Activated T-cell treated with anti-CD3 and anti-CD28 coated beads for 1 hour (primary cell): ENCODE measurements around the gene PCCA.
"Not testable (repeated sequence)": the region's sequence is repeated elsewhere in the genome, so short reads cannot be mapped to it uniquely, and the experiment has no call there.

ENCODE experiments used
- DNase-seq: peaks from one replicate; pipeline ENCODE4 v3.0.0-alpha.2; 2020; ENCODE audit warnings: low read depth

Gene PCCA

GRCh38 chr13:100510208-100510957 lies 421.5 kb downstream of the PCCA start:
- DNase-seq, result no peak

GRCh38 chr13:100511466-100511865 lies 422.6 kb downstream of the PCCA start:
- DNase-seq, result no peak

DNA sequence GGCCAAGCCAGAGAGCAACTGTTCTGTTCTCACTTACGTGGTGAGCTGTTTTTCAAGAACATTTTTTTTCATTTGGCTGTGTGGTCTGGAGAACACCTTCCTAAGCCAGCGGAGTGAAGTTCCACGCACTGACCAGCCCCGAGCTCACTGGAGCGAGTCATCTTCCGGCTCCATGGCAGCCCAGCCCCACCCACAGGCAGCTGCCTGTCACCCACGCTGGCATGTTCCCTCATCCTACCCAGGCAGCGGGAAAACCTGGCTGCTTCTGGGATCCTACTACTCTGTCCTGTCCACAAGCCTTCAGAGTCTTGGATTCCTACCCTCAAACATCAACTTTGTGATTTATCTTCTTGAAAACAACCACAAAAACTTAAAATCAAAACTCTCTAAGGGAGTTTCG lies 423.5 kb downstream of the PCCA start:
- DNase-seq, result no peak

- DNase-seq, result no peak
Observed at GRCh38 chr13:100513171-100513570, 424.3 kb downstream of the PCCA start.

DNA sequence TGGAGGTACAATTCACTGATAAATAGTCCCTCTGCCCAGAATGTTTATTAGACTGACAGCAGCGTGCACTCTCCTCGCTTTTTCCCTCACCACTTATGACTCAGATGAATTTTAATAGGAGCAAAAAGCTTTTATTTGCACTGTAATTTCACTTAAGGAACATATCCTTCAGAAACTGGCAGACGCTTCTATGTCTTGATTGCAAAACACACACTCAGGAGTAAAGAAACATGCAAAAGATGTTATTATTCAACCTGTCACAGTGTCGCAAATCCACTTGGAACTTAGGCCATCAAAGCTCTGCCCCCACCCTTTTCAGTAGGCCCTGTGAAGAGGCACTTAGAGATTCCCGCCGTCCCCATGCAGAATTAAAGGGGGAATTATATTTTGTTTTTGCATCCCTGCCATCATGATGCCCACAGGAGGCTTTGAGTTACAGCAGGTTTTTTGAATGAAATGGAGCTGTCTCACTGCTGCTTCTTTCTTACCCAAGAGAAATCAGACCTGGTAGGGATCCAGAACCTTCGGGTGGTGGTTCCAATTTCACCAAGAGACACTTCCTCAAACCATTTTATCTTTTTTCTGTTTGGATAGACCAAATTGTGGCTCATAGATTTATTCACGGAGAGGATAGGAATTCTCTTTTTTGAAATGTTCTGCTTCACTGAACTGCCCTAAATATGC lies 425.2 kb downstream of the PCCA start:
- no peak for DNase-seq

- DNase-seq, result peak; percentile 59
Observed at GRCh38 chr13:100514788-100515409, 426.0 kb downstream of the PCCA start.

DNA sequence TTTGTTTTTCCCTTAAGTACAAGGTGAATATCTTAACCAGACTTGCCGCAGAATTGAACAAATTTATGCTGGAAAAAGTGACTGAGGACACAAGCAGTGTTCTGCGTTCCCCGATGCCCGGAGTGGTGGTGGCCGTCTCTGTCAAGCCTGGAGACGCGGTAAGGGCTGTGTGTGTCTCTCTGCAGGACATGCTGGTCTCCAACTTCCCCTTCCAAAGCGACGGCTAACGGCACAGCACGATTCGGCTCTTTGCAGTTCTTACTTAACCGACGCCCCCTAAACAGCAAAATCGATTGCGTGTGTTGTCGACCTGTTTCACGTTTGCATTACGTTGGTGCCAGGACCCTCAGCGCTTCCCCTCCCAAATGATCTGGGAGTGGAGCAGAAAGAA lies 426.5 kb downstream of the PCCA start:
- no peak for DNase-seq

GRCh38 chr13:100517135-100517534 lies 428.2 kb downstream of the PCCA start:
- no peak for DNase-seq

- DNase-seq, result no peak
Observed at GRCh38 chr13:100517728-100518127, 428.8 kb downstream of the PCCA start.

DNA sequence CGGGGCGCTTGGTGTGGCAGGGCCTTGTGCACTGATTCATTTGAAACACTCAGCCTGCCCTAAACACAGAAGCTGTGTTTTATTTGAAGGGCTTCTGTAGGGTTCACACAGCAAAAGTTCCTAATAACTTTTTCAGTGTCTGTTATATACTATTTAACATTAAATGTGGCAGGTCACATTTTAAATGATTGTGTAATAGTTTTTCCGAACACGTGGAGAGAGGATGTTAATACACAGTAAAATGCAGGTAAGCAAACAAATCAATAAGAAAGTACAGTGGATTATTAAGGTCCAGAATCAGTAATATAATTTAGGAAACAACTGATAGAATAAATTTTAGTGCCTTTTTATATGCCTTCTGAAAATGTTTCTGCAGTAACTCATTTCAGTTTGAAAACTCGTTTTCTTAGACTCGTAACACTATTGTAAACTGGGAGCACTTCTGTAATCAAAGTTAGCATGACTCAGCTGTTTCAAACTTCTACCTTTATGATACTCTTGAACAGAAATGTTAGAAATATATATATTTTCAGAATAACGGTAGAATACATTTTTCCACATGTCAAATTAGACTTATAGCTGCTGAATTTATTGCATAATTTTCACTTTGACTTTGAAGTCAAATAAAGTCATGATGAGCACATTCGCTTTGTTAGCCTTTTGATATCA lies 429.6 kb downstream of the PCCA start:
- no peak for DNase-seq

DNA sequence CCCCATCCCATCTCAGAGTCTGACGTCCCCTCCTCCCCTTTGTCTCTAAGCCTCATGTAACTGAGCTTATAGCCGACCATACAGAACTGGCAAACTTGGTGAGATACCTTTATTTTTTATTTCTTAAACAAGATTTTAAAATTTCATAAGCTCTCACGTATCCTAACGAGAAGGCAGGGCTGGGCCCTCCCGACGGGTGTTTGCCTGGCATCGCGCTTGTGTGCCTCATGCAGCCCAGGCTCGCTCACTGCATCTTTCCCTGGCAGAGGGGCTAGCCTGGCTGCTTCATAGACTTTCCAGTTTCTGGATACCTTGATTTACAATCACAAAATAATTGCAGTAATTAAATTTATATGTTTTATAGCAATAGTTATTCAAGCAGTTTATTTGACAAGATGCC lies 430.7 kb downstream of the PCCA start:
- no peak for DNase-seq

DNA sequence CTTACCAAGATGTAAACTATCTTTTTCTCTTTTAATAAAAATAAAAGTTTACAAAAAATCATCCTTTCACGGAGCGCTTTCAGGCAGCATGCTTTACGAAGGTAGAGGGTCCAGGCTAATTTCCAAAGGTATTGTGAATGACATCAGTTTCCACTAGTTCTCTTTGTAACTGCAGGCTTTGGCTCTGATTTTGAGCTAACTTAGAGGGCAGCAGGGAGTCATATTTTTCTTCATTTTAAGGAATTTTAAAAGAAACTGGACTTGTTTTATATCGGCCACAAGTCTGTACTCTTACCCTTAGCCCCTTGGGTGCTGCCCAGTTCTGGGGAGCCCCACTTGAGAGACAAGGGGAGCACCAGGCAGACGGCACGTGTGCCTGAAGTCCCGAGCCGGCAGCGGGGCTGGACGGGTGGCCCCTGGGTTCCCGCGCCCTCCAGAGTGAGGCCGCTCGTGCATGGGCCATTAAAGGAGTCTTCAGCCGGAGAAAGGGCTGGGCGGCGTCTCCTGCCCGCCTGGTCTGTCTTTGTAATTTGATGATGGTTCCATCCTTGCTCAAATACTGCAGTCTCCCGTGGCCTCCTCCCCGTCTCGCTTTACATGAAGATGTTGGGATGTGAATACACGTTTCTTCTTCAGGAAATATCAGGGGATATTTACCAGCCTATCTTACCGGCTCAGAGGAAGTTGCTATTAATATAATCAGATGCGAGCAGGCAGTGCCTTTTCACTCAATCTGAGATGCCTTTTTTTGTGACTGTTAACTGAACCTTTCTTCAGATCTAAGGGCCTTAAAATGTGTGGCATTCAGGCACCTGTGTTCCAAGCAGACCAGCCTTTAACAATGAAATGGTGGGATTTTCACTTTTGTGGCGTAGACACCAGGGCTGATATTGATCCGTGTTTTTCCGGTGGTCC lies 432.3 kb downstream of the PCCA start:
- DNase-seq, result no peak

DNA sequence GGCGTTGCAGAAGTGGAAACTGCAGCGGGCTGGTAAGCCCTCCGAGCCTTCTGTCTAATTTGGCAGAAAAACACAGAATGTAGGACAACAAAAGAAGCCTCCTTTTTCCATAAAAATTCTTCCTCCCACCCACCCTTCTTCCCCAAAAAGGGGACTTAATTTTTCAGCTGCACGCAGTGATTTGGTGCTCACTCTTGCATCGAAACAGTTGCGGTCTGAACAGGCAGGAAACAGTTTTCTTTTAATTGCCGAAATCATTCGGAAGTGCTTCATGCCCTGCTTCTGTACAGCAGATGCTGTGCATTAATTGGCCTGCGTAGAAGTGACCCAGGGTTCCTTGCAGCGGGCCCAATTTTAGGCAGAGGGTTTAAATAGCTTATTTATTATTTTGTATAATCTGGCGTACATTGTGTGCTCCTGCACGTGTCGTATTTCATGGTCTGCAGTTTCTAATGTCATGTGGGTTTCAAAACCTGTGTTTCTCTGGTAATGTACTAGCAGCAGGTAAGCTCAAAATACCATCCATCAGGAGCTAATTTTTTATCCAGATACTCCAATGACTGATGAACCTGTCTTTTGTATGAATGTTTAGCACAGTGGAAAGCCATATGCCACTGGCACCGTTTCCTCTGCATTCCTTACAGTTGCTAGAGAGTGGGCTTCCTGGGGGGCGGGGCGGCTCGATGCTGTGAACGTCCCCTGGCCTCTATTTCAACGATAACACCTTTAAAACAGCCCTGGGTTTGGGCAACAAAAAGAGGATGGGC lies 433.1 kb downstream of the PCCA start:
- no peak for DNase-seq

DNA sequence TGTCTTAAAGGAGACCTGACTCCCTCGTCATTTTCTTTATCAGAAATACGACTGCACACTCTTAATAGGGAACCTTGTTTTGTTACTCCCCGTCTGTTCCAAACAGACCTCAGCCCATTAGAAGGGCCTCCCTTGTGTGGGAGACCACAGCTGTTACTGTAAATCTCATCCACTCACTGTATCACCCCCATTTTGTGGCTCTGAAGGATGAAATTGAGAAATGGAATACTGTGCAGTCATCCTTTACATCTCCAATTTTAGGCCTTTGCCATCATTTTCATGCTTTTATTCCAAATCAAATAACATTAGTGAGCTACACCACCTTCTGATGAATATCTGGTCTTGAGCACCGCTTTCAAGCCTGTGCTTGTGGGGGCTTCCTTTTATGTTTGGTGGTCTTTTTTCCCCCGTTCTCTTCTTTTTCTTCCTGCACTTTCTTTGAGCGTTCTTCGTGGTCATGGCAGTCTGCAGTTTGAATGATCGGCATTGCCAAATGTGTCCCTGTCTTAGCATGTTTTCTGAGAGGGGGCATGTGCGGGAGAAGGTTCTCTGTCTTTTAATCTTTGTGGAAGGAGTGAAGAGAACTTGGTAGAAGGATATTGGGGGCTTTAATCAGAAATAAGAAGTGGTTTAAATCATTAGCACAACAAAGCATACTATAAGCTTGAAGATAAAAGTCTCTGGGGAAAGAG lies 433.9 kb downstream of the PCCA start:
- DNase-seq, result no peak

DNA sequence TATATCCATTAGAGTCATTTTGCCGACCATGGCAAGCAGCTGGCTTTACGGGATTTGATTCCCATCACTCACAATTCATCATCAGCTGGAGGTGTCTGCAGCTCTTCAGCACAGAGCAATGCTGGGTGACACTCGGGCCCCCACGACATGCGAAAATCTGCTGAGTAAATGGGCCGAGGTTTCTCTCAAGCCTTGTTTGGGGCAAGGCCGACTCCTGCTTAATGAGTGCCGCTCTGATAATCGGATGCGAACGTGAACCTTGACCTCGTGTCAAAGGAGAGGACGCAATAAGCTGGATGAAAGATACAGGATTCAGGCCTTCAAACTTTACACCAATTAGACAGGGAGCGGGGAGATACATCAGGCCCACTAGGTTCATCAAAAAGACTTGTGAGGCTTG lies 434.5 kb downstream of the PCCA start:
- DNase-seq, result no peak

DNA sequence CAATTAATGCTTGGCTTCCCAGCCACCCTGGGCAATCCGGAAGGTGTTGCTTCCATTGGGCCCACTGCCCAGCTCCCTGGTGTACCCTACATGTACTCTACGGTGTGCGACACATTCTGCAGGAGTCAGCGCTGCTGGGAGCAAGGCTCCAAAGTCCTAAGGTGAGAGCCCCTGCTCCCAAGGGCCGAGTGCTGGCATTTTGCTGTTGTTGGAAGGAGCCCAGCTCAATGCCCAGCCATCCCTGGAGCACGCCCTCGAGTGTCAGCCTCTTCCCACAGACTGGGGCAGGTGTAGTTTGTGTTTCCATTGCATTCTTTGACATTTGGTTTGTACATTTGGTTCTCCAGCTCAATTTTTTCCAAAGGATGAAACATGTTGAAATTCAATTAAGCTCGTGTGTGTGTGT lies 435.1 kb downstream of the PCCA start:
- DNase-seq, result no peak

- not testable (repeated sequence) for DNase-seq
Observed at GRCh38 chr13:100524688-100525087, 435.8 kb downstream of the PCCA start.

DNA sequence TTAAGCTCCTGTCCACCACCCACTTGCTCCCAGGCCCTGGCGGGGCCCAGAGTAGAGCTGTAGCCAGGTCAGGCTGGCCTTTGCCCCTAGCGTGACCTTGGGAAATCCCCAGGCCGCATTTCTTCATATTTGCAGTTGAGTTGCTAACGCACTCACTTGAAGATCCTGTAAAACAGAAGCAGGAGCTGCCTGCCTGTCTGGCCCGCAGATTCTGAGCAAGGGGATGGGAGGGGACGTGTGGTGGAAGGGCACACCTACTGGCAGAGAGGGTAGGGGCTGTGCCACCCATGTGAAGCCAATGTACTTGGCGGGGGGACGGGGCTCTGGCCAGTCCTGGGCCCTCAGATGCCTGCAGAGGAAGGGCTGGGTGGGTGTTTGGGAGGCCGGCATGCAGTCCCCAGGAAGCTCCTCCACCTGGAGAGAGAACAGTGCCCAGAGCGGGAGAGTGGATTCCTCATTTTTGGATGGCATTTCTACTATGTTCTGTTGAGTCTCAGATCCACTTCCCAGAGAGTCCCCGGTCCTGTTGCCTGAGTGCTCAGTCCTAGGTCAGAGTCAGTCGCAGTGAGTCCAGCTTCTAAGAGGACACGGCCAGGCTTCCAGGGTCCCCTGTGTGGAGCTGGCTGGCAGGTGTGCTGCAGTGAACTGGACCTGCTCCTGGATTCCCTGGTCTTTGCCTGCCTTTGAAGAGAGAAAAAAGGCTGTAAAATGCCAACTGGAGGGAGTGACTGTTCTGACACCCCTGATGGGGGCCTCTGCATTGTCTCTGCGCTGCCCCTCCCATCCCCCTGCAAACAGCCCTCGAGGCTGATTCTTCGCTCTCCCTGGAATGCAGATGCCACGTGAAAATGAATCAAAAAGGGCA lies 436.8 kb downstream of the PCCA start:
- DNase-seq, result no peak

- DNase-seq, result no peak
Observed at GRCh38 chr13:100526318-100527000, 437.6 kb downstream of the PCCA start.
